ENCODE data around the gene TRIM4.

Gene TRIM4

DNA sequence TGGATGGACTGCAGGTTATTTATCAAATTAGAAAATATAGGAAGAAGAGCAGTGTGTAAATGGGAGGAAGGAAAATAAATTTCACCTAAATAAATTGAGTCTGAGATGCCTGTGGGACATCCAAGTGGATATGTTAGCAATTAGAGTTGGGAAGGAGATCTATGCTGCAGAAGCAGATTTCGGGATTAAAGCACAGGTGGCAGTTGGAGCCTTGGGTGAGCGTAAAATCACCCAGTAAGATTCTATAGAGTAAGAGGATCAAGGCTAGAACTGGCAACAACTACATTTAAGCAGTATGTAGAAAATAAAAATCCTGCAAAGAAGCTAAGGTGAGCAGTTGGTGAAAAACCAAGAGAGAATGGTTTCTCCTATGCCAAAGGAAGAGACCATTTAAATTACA is 8.4 kb downstream of the TRIM4 start:
- TF ChIP-seq, protein P1, sequence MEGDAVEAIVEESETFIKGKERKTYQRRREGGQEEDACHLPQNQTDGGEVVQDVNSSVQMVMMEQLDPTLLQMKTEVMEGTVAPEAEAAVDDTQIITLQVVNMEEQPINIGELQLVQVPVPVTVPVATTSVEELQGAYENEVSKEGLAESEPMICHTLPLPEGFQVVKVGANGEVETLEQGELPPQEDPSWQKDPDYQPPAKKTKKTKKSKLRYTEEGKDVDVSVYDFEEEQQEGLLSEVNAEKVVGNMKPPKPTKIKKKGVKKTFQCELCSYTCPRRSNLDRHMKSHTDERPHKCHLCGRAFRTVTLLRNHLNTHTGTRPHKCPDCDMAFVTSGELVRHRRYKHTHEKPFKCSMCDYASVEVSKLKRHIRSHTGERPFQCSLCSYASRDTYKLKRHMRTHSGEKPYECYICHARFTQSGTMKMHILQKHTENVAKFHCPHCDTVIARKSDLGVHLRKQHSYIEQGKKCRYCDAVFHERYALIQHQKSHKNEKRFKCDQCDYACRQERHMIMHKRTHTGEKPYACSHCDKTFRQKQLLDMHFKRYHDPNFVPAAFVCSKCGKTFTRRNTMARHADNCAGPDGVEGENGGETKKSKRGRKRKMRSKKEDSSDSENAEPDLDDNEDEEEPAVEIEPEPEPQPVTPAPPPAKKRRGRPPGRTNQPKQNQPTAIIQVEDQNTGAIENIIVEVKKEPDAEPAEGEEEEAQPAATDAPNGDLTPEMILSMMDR (IDR thresholded peaks at IDR 0.05; ENCODE audit: control insufficient read depth, extremely low read depth, insufficient read depth): no peak
- DNase-seq (ENCODE audit: low read depth): no peak
- H3K4me3 ChIP-seq (ENCODE audit: low read depth, low read length): no peak overlapping the region

DNA sequence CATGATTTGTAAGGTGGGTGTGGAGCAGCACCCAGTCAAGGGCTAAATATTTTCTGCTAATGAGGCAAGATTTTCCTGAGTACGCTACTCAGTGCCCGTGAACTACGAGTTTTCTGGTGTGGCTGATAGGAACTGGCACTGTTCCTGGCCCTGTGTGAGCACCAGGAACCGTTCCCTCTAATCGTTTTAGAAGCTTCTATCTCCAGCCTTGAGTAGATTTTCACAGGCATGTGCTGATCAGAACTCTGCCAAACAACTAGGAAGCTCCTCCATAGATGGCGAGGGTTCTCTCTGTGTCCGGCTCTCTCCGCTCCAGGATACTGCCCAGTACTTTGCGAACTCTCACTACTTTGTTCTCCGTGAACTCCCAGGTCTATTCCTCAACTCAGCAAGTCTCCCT is 17.7 kb downstream of the TRIM4 start:
- H3K4me3 ChIP-seq (ENCODE audit: low read depth, low read length): no peak overlapping the region
- no peak for DNase-seq (ENCODE audit: low read depth)
- TF ChIP-seq, protein P1 (IDR thresholded peaks at IDR 0.05; ENCODE audit: control insufficient read depth, extremely low read depth, insufficient read depth): no peak

DNA sequence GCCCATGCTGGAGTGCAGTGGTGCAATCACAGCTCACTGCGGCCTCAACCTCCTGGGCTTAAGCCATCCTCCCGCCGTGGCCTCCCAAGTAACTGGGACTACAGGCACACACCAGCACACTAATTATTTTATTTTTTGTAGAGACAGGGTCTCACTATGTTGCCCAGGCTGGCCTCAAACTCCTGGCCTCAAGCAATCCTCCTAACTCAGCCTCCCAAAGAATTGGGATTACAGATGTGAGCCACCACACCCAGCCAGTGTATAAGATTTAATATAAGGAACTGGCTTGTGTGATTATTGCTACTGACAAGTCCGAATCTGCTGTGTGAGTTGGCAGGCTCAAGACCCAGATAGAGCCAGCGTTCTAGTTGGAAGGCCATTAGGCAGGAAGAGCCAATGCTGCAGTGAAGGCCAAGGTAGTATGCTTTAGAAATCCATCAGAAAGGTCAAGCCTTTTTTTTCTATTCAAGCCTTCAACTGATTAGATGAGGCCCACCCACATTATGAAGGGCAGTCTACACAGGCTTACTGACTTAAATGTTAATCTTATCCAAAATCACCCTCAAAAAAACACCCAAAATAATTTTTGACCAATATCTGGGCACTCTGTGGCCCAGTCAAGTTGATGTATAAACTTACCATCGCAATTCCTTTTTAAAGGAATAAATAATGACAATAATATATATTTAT is 19.4 kb downstream of the TRIM4 start:
- H3K4me3 ChIP-seq (ENCODE audit: low read depth, low read length): no peak overlapping the region
- TF ChIP-seq, protein P1 (IDR thresholded peaks at IDR 0.05; ENCODE audit: control insufficient read depth, extremely low read depth, insufficient read depth): no peak
- no peak for DNase-seq (ENCODE audit: low read depth)

- H3K4me3 ChIP-seq (ENCODE audit: low read depth, low read length): no peak overlapping the region
- no peak for DNase-seq (ENCODE audit: low read depth)
- TF ChIP-seq, protein P1 (IDR thresholded peaks at IDR 0.05; ENCODE audit: control insufficient read depth, extremely low read depth, insufficient read depth): no peak
These were observed 20.5 kb downstream of the TRIM4 start for GRCh38 chr7:99898836-99899235.

DNA sequence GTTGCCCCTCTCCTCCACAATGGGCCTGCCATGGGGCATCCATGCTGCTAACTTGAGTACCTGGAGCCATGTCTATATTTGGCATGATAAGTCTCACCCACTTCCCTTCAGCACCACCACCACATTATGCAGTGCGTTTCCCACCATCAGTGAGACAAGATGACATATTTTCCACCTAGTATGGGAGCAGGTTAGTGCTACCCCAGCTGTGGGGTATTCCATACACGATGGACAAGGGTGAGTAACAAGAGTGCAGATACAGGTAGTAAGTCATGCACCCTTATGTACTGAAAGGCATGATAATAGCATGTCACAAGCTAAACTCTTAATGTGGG is 21.3 kb downstream of the TRIM4 start:
- H3K4me3 ChIP-seq (ENCODE audit: low read depth, low read length): no peak overlapping the region
- no peak for DNase-seq (ENCODE audit: low read depth)
- TF ChIP-seq, protein P1 (IDR thresholded peaks at IDR 0.05; ENCODE audit: control insufficient read depth, extremely low read depth, insufficient read depth): no peak

- TF ChIP-seq, protein P1 (IDR thresholded peaks at IDR 0.05; ENCODE audit: control insufficient read depth, extremely low read depth, insufficient read depth): no peak
- no peak overlapping the region for H3K4me3 ChIP-seq (ENCODE audit: low read depth, low read length)
- DNase-seq (ENCODE audit: low read depth): no peak
These were observed 21.9 kb downstream of the TRIM4 start for GRCh38 chr7:99897322-99898022.

Measured in LNCaP clone FGC (cell line).